NCI-H510A treated with DMSO at 0.1 percent for 48 hours (cell line): ENCODE data around the gene GATD1.

Experiments used
- DNase-seq: peaks from one replicate; lab custom pipeline; 2025; lab: John Stamatoyannopoulos, UW

The GATD1 gene

GRCh38 chr11:795634-796564, 18.6 kb upstream of the GATD1 start:
- DNase-seq = peak; percentile 54

GRCh38 chr11:794766-795633, 17.7 kb upstream of the GATD1 start:
- DNase-seq = no peak

GRCh38 chr11:794013-794765, 16.9 kb upstream of the GATD1 start:
- no peak for DNase-seq

GRCh38 chr11:793556-793955, 16.3 kb upstream of the GATD1 start:
- DNase-seq = no peak

- DNase-seq = peak; percentile 19
Observed at GRCh38 chr11:792873-793272, 15.6 kb upstream of the GATD1 start.

- DNase-seq = no peak
Observed at GRCh38 chr11:792535-792821, 15.2 kb upstream of the GATD1 start.

GRCh38 chr11:791658-792534, 14.6 kb upstream of the GATD1 start:
- DNase-seq = no peak

GRCh38 chr11:790721-791564, 13.7 kb upstream of the GATD1 start:
- DNase-seq = no peak

GRCh38 chr11:789943-790342, 12.7 kb upstream of the GATD1 start, which contains the start of gene CEND1:
Gene CEND1 (minus strand): TSS chr11:790090. CDS start chr11:788576, 1,514 bp downstream.
- peak; percentile 7 for DNase-seq

- no peak for DNase-seq
Observed at GRCh38 chr11:788953-789940, 12.0 kb upstream of the GATD1 start.

- no peak for DNase-seq
Observed at GRCh38 chr11:788009-788640, 10.8 kb upstream of the GATD1 start.

GRCh38 chr11:787084-787675, 9.9 kb upstream of the GATD1 start:
- DNase-seq = no peak

GRCh38 chr11:786235-787083, 9.2 kb upstream of the GATD1 start:
- DNase-seq = no peak

- DNase-seq = peak; percentile 18
Observed at GRCh38 chr11:783581-784015, 6.3 kb upstream of the GATD1 start.

GRCh38 chr11:782264-783174, 5.2 kb upstream of the GATD1 start:
- no peak for DNase-seq

- no peak for DNase-seq
Observed at GRCh38 chr11:779955-780532, 2.8 kb upstream of the GATD1 start.
